Effector memory CD4-positive, alpha-beta T cell (primary cell): Measurements from ENCODE around the gene RNF25.
A peak's percentile ranks its signal among the peaks of the same experiment; 100 is the strongest.

ENCODE experiments used
- DNase-seq, 3 donors: peaks; one replicate each; pipeline ENCODE4 v3.0.0-alpha.2; 2020
- H3K27ac ChIP-seq: 2 replicates; pipeline ENCODE4 v1.7.0; 2013; ENCODE audit warnings: mild to moderate bottlenecking, low read length, moderate library complexity; ENCODE audit not compliant: insufficient read depth, poor library complexity, severe bottlenecking
- H3K27me3 ChIP-seq: replicated peaks from 2 replicates; pipeline ENCODE4 v1.7.0; 2013; ENCODE audit warnings: mild to moderate bottlenecking, low read length; ENCODE audit not compliant: insufficient read depth, control insufficient read depth, poor library complexity, severe bottlenecking
- H3K36me3 ChIP-seq: 2 replicates; pipeline ENCODE4 v1.7.0; 2013; ENCODE audit warnings: mild to moderate bottlenecking, low read length, moderate library complexity; ENCODE audit not compliant: control insufficient read depth, insufficient read depth
- H3K4me1 ChIP-seq: 2 replicates; pipeline ENCODE4 v1.7.0; 2013; ENCODE audit warnings: low read length, mild to moderate bottlenecking; ENCODE audit not compliant: control insufficient read depth, insufficient read depth, poor library complexity, severe bottlenecking
- H3K4me3 ChIP-seq: 2 replicates; pipeline ENCODE4 v1.7.0; 2013; ENCODE audit warnings: low read length, low read depth, mild to moderate bottlenecking; ENCODE audit not compliant: insufficient read depth, poor library complexity, severe bottlenecking
- H3K9me3 ChIP-seq: 2 replicates; pipeline ENCODE4 v1.7.0; 2013; ENCODE audit warnings: mild to moderate bottlenecking, low read length, moderate library complexity; ENCODE audit not compliant: control insufficient read depth

RNF25 gene

DNA sequence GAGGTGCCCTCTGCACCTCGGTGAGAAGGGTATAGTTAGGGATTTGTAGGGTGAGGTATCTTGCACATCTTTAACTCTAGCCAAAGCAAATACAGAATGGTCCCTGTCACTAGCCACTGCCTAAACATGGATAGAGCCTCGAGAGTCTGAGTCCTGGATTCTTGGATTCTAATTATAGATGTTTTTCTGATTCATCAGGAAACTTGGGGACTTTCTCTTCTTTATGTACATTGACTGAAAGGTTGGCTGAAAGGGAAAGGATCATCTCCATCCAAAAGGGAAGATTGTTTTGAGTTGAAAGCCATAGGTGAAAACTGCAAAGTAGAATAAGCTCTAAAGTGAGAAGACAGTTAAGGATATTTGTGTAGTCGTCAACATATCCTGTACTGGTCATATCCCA, 8.3 kb upstream of the RNF25 start:
- no peaks in the 10 kb centered on the region for H3K27me3 ChIP-seq
- no peak for DNase-seq
- no peaks in the 10 kb centered on the region for H3K36me3 ChIP-seq
- H3K4me1 ChIP-seq, result no peaks in the 10 kb centered on the region
- no peak overlapping the region for H3K4me3 ChIP-seq
- no peak overlapping the region for H3K27ac ChIP-seq
- no peaks in the 10 kb centered on the region for H3K9me3 ChIP-seq

DNA sequence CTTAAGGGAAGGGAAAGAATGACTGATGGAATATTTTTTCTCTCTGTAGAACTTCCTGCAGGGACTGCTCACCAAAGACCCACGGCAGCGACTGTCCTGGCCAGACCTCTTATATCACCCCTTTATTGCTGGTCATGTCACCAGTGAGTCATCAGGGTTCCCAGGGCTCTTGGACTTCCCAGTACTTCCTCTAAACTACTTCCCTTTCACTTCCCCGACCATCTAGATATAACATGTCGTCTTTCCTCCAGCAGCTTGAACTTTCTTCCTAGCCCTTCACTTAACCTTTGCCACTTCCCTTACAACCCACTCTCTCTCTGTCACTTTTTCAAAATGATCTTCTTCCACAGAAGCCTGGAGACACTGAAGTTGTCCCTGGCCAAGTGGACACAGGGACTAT, 7.3 kb upstream of the RNF25 start:
- Histone ChIP-seq H3K27ac (no peak overlapping the region), H3K36me3 (no peaks in the 10 kb centered on the region), H3K4me3 (no peak overlapping the region), H3K9me3 (no peaks in the 10 kb centered on the region), H3K27me3 (no peaks in the 10 kb centered on the region), H3K4me1 (no peaks in the 10 kb centered on the region)
- no peak for DNase-seq

DNA sequence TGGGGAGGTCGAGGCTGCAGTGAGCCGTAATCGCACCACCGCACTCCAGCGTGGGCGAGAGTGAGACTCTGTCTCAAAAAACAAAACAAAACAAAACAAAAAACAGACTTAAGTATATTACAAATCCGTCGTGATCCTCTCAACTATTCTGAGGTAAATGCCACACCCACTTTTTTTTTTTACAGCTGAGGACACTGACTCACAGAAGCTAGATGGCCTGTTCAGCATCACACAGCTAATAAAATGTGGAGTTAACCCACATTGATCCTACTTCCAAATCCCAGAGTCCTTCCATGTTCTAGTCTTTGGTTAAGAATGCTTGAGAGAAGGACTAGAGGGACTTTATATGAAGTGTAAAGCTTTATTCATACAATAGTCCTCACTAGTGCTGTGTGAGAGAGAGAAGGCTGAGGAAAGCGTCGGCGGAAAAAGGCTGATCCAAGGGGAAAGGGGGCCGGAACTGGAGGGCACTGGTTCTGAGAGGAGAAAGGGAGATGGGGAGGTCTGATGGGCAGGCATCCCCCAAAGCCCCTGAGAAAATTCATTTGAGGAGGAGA, 627 bp downstream of the RNF25 start:
- DNase-seq, result no peak
- H3K4me1 ChIP-seq, result peaks cover 7% of the 10 kb centered on the region
- H3K27me3 ChIP-seq, result no peaks in the 10 kb centered on the region
- peak overlapping the region; percentile 89 for H3K4me3 ChIP-seq
- H3K36me3 ChIP-seq, result peaks cover 25% of the 10 kb centered on the region
- no peaks in the 10 kb centered on the region for H3K9me3 ChIP-seq
- peak overlapping the region; percentile 77 for H3K27ac ChIP-seq

DNA sequence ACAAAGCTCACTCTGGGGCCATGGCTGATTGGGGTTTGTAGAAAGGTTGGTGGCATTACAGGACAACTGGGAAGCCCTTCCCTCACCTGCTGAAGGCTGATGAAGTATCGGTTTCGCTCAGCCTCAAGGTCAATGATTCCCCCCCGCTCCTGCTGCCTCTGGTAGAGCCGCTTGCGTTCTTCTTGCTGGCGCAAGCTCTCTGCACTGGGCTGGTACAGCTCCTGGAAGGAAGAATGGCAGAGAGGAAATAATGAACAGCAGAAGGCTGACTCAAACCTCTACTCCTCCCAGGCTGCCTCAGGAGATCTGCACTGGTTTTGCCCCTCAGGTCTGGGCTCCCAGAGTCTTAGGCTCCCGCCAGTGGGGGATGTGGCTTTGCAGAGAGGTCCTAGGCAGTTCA, 7.1 kb downstream of the RNF25 start:
- no peak overlapping the region for H3K4me3 ChIP-seq
- peaks cover 7% of the 10 kb centered on the region for H3K4me1 ChIP-seq
- DNase-seq, result no peak
- H3K36me3 ChIP-seq, result peaks cover 66% of the 10 kb centered on the region
- H3K27me3 ChIP-seq, result no peaks in the 10 kb centered on the region
- H3K27ac ChIP-seq, result no peak overlapping the region
- no peaks in the 10 kb centered on the region for H3K9me3 ChIP-seq

DNA sequence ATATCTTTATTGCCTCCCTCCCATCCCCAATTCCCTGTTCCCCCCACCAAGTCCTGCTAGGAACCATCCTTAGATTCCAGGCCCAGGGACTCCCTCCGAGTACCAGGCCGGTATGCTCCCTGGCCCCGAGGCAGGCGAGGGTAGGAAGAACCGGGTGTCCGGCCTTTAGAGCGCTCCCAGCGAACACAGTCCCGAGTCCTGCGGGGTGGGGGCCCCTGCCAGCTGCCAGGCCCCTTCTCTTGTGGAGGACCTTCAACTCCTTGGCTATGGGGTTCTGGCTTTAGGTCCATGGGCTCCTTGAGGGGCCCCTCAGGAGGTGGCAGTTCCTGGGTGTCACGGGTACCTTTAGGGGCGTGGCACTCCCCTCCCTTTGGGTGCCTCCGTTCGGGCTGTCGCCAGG, 7.9 kb downstream of the RNF25 start:
- Histone ChIP-seq H3K27ac (no peak overlapping the region), H3K9me3 (no peaks in the 10 kb centered on the region), H3K36me3 (peaks cover 62% of the 10 kb centered on the region), H3K4me1 (peaks cover 8% of the 10 kb centered on the region), H3K4me3 (no peak overlapping the region), H3K27me3 (no peaks in the 10 kb centered on the region)
- DNase-seq, result no peak

DNA sequence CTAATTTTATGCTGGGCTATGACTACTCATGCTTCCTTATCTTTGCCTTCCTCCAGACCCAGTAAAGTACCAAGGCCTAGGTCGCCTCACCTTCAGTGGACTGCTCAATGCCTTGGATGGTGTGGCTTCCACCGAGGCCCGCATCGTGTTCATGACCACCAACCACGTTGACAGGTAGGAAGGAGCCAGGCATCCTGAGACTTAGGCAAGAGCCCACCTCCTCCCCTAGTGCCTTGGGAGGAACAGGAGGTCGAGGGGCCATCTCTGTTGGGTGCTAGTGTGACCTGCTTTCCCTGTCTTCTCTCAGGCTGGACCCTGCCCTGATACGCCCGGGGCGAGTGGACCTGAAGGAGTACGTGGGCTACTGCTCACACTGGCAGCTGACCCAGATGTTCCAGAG, 9.0 kb downstream of the RNF25 start:
- peaks cover 8% of the 10 kb centered on the region for H3K4me1 ChIP-seq
- no peak for DNase-seq
- H3K27me3 ChIP-seq, result no peaks in the 10 kb centered on the region
- H3K9me3 ChIP-seq, result no peaks in the 10 kb centered on the region
- H3K4me3 ChIP-seq, result no peak overlapping the region
- no peak overlapping the region for H3K27ac ChIP-seq
- peaks cover 54% of the 10 kb centered on the region for H3K36me3 ChIP-seq

DNA sequence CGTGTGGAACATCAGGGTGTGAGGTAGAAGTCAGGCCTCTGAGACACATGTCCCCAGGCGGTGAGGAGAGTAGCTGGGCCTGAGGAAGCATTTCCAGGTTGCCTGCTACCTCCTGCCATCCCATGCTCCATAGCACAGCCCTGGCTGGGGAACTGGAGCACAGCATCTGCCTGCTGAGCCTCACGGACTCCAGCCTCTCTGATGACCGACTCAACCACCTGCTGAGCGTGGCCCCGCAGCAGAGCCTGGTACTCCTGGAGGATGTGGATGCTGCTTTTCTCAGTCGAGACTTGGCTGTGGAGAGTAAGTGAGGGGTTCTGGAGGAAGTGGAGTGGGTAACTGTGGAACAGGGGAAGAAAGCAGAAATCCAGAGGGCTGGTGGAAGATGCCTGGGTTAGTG, 9.4 kb downstream of the RNF25 start:
- no peaks in the 10 kb centered on the region for H3K9me3 ChIP-seq
- H3K36me3 ChIP-seq, result peaks cover 50% of the 10 kb centered on the region
- no peak overlapping the region for H3K4me3 ChIP-seq
- DNase-seq, result no peak
- H3K27me3 ChIP-seq, result no peaks in the 10 kb centered on the region
- H3K4me1 ChIP-seq, result peaks cover 8% of the 10 kb centered on the region
- no peak overlapping the region for H3K27ac ChIP-seq

DNA sequence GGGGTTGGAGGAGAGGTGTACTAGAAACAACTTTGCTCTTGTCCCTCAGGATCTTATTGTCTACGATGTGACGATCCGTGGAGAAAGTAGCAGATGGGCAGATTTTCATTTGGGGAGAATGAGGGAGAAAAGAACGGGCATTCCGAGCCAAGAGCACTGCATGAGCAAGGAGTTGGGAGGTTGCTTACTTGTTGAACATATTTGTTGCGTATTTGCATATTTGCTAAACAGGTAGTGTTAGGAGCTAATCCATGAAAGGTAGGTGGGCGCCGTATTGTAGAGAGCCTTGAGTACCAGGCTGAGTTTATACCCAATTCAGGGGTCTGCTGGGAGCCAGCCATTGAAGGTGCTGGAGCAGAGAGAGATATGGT, 11.8 kb downstream of the RNF25 start:
- H3K4me3 ChIP-seq, result peak overlapping the region; percentile 82
- no peaks in the 10 kb centered on the region for H3K27me3 ChIP-seq
- H3K4me1 ChIP-seq, result peaks cover 8% of the 10 kb centered on the region
- H3K27ac ChIP-seq, result peak overlapping the region; percentile 70
- H3K36me3 ChIP-seq, result peaks cover 44% of the 10 kb centered on the region
- no peaks in the 10 kb centered on the region for H3K9me3 ChIP-seq
- no peak for DNase-seq

DNA sequence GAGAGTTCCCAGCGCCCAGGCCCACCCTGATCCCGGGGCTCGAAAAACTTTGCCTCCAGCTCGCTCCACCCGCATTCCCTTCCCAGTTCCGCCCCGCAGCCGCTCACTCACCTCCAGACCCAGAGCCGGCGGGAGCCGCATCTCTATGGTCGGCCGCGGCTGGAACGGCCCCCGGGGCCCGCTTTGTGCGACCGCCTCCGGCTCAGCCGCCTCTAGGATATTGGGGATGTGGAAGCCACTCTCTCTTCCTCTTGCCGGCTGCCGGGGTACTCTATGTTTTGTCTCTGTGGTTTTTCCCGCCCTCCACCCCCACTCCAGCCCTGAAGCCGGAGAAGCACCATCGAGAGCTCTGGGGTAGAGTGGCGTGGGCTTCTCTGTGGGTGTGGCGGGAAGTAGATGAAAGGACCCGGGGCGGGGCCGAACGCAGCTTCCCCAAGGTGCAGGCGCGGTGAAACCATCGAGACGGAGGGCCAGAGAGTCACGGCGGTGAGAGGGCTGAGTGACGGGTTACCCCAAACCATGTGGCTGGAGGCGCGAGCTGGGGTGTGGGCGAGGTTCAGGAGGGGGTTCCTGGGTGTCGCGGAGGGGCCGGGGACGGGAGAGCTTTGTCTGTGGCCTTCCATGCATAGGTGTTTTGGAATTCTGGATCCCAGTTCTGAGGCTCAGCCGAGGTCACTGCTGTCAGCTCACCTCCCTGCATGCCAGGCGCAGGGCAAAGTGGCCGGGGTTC, 12.4 kb downstream of the RNF25 start, which contains the start of the genes BCS1L and ZNF142:
BCS1L (plus strand) TSS at position 426 of the 730 bp plus-strand sequence. CDS start 1,305 bp downstream, outside the sequence.
ZNF142 (minus strand) TSS at position 366 of the 730 bp plus-strand sequence. CDS start 3,194 bp downstream, outside the sequence.
- Histone ChIP-seq H3K27me3 (no peaks in the 10 kb centered on the region), H3K36me3 (peaks cover 44% of the 10 kb centered on the region), H3K4me3 (peak within 1 kb of the TSS; percentile 82), H3K27ac (peak within 1 kb of the TSS; percentile 70), H3K9me3 (no peaks in the 10 kb centered on the region), H3K4me1 (peaks cover 8% of the 10 kb centered on the region)
- DNase-seq, result peak; percentile 79 to 85 (median 80)

DNA sequence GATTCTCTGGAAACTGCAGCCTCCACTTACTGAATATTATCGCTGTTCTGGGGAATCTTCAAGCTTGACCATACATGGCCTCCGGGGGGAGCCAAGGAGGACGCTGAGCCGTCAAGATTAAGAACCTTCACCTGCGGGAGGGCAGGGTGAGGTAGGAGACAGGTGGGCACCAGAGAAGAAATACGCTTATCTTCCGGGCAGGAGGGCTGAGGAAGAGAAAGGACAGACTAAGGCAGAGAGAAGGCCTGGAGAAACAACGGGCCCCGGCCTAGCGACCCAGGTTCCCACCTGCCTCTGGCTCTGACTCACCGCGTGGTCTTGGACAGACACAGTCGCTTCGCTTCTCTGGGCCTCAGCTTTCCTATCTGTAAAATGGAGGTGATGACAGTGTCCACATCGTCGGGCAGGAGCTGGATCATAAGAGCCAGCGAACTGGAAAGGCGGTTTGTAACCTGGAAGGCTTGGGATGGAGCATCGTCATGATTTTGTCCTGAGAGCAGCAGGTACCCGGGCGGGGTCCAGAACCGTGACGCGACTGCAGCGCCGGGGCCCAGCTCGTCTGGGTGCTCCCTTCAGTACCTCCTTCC, 13.0 kb downstream of the RNF25 start:
- peaks cover 8% of the 10 kb centered on the region for H3K4me1 ChIP-seq
- peak overlapping the region; percentile 70 for H3K27ac ChIP-seq
- H3K9me3 ChIP-seq, result no peaks in the 10 kb centered on the region
- peak in 2 of 3 donors; percentile 3 to 26 for DNase-seq
- H3K27me3 ChIP-seq, result no peaks in the 10 kb centered on the region
- peak overlapping the region; percentile 82 for H3K4me3 ChIP-seq
- peaks cover 43% of the 10 kb centered on the region for H3K36me3 ChIP-seq
